B cell (primary cell): ENCODE measurements around the gene PAX4. TPM values are rescaled to one million over a fixed set of nuclear protein-coding genes. Genes with fewer than 3 reads are reported as not detected.
A peak's percentile ranks its signal among the peaks of the same experiment; 100 is the strongest.

ENCODE experiments used
- ATAC-seq: fragments of 200-7000 bp; cut with Tn5 transposase; one replicate; pipeline ENCODE4 v1.10.0; 2021; ENCODE audit warnings: low read depth, mild to moderate bottlenecking, moderate number of reproducible peaks, moderate library complexity
- CTCF ChIA-PET: fragments of 350-600 bp; sonication (Branson Sonifier 250); formaldehyde crosslinking; loops from one replicate; lab custom pipeline; 2021; ENCODE audit warnings: antibody characterized with exemption, inconsistent platforms; lab: Charles Lee
- POLR2A ChIA-PET: fragments of 350-600 bp; sonication (Branson Sonifier 250); formaldehyde crosslinking; loops from one replicate; lab custom pipeline; 2021; ENCODE audit warnings: antibody characterized with exemption; lab: Charles Lee
- DNase-seq: peaks from one replicate; pipeline ENCODE4 v3.0.0; 2013
- H2AFZ ChIP-seq: 2 replicates; pipeline ENCODE4 v1.6.1; 2012; ENCODE audit warnings: mild to moderate bottlenecking, low read depth, low read length; ENCODE audit not compliant: insufficient read depth, poor library complexity, severe bottlenecking
- H3K27ac ChIP-seq, 2 donors: 1 replicate in 1 of 2; 2 replicates in 1 of 2; pipeline ENCODE4 v1.5.1; 2012 to 2013; ENCODE audit warnings: low read length in 2 of 2, mild to moderate bottlenecking in 2 of 2, moderate library complexity in 1 of 2
- H3K27me3 ChIP-seq, 4 experiments: fragments of 200-600 bp in 1 of 4; sonication (generic) in 1 of 4; replicated peaks in 1 of 4; 1 replicate in 2 of 4; 2 replicates in 2 of 4; pipeline versions ENCODE4 v1.6.1 to v1.7.0; 2013 to 2016; ENCODE audit warnings: low read length in 3 of 4, mild to moderate bottlenecking in 2 of 4, mixed read lengths in 1 of 4, moderate library complexity in 1 of 4; ENCODE audit not compliant: insufficient read depth in 4 of 4, control insufficient read depth in 3 of 4; ENCODE audit errors: control extremely low read depth in 1 of 4
- H3K36me3 ChIP-seq, 2 experiments: replicated peaks in 1 of 2; 1 replicate in 1 of 2; 2 replicates in 1 of 2; pipeline versions ENCODE4 v1.6.1 to v1.7.1; 2013; ENCODE audit warnings: low read length in 1 of 2; ENCODE audit not compliant: insufficient read depth in 2 of 2, control insufficient read depth in 1 of 2; ENCODE audit errors: control extremely low read depth in 1 of 2, extremely low read depth in 1 of 2
- H3K4me1 ChIP-seq, 2 donors: fragments of 200-600 bp in 1 of 2; sonication (generic) in 1 of 2; 1 replicate in 1 of 2; 2 replicates in 1 of 2; pipeline versions ENCODE4 v1.5.1 to v1.6.1; 2013 to 2017; ENCODE audit warnings: low read length in 2 of 2; ENCODE audit not compliant: control insufficient read depth in 2 of 2, insufficient read depth in 2 of 2
- H3K4me2 ChIP-seq: replicated peaks from 2 replicates; pipeline ENCODE3; 2012; ENCODE audit warnings: mild to moderate bottlenecking, low read depth, low read length; ENCODE audit not compliant: poor library complexity, severe bottlenecking
- H3K4me3 ChIP-seq, 5 experiments: fragments of 200-600 bp in 1 of 5; sonication (generic) in 1 of 5; 1 replicate in 3 of 5; 2 replicates in 2 of 5; pipeline versions ENCODE4 v1.5.1 to v1.7.0; 2011 to 2016; ENCODE audit warnings: low read length in 4 of 5, mild to moderate bottlenecking in 4 of 5, low read depth in 2 of 5, control low read depth in 1 of 5, moderate library complexity in 1 of 5; ENCODE audit not compliant: insufficient read depth in 1 of 5; ENCODE audit errors: control extremely low read depth in 1 of 5, extremely low read depth in 1 of 5
- H3K79me2 ChIP-seq: fragments of 200-600 bp; sonication (generic); one replicate; pipeline ENCODE4 v1.6.0; 2016; ENCODE audit warnings: low read length; ENCODE audit not compliant: control insufficient read depth, insufficient read depth
- H3K9ac ChIP-seq: fragments of 200-600 bp; sonication (generic); 2 replicates; pipeline ENCODE4 v1.6.1; 2017; ENCODE audit warnings: mild to moderate bottlenecking, low read length, moderate library complexity
- H3K9me3 ChIP-seq, 3 donors: one replicate each; pipeline versions ENCODE4 v1.6.1 to v1.7.1; 2013; ENCODE audit warnings: low read length in 2 of 3; ENCODE audit not compliant: control insufficient read depth in 2 of 3, insufficient read depth in 1 of 3; ENCODE audit errors: control extremely low read depth in 1 of 3
- H4K20me1 ChIP-seq: 2 replicates; pipeline ENCODE4 v1.6.0; 2012; ENCODE audit warnings: mild to moderate bottlenecking, low read length; ENCODE audit not compliant: insufficient read depth, control insufficient read depth, poor library complexity, severe bottlenecking
- H3K27ac Mint-ChIP-seq: one replicate; pipeline ENCODE4 v1.8.0; 2021; ENCODE audit warnings: mixed read lengths
- H3K27me3 Mint-ChIP-seq: one replicate; pipeline ENCODE4 v1.8.0; 2021; ENCODE audit warnings: mixed read lengths
- H3K4me1 Mint-ChIP-seq: one replicate; pipeline ENCODE4 v1.8.0; 2021; ENCODE audit warnings: mixed read lengths
- H3K4me3 Mint-ChIP-seq: one replicate; pipeline ENCODE4 v1.8.0; 2021; ENCODE audit warnings: mixed read lengths
- H3K9me3 Mint-ChIP-seq: one replicate; pipeline ENCODE4 v1.8.0; 2022; ENCODE audit warnings: mixed read lengths; ENCODE audit not compliant: insufficient read depth
- CTCF ChIP-seq: fragments of 200-600 bp; IDR thresholded peaks from one replicate; pipeline ENCODE4 v1.8.0; 2022; ENCODE audit warnings: antibody characterized with exemption, mild to moderate bottlenecking
- EZH2 ChIP-seq: IDR thresholded peaks from 2 replicates; pipeline ENCODE4 v1.6.1; 2012; ENCODE audit warnings: borderline replicate concordance, low read depth, mild to moderate bottlenecking, moderate library complexity, low read length; ENCODE audit not compliant: insufficient read depth, poor library complexity, severe bottlenecking
- WGBS: methylation state at CpG from one replicate; pipeline ENCODE4 v1.1.5; 2013; ENCODE audit warnings: missing lambda C conversion rate; ENCODE audit not compliant: insufficient coverage; 5-methylcytosine and 5-hydroxymethylcytosine counted together
- intact Hi-C: fragments of 100-400 bp; cut with micrococcal nuclease; formaldehyde crosslinking; loops from one replicate; pipeline ENCODE4 v1.10.0; 2022
- polyA plus RNA-seq: library from polyadenylated mRNA; depleted of rRNA; stranded (reverse); fragments of >200 nt; gene quantifications from 2 replicates; pipeline ENCODE4 v1.2.3, GENCODE V29; 2012
- total RNA-seq, 2 donors: library from RNA; stranded (reverse); fragments of 120-200 nt in 1 of 2; gene quantifications; 1 replicate in 1 of 2; 2 replicates in 1 of 2; pipeline versions ENCODE4 v1.2.3 to v1.2.4, GENCODE V29; 2013 to 2022

Gene PAX4
- total and polyA plus RNA-seq, 2 donors (not counting 1 experiment from before 2014, with no cell fraction given), result not detected

GRCh38 chr7:127653396-127653795 is 35.5 kb upstream of the PAX4 start:
- Mint-ChIP-seq H3K4me3 (no peak overlapping the region), H3K27me3 (no peaks in the 10 kb centered on the region), H3K27ac (no peak overlapping the region), H3K9me3 (no peaks in the 10 kb centered on the region), H3K4me1 (peaks cover 48% of the 10 kb centered on the region)
- H3K79me2 ChIP-seq, result peaks cover 63% of the 10 kb centered on the region
- peaks cover 38 to 41% of the 10 kb centered on the region in 2 donors for H3K4me1 ChIP-seq
- H4K20me1 ChIP-seq, result peaks cover 44% of the 10 kb centered on the region
- no peak overlapping the region for H2AFZ ChIP-seq
- H3K9me3 ChIP-seq, result peaks cover 0 to 3% (median 0%) of the 10 kb centered on the region in 3 donors
- H3K27ac ChIP-seq, result no peak overlapping the region
- no peaks in the 10 kb centered on the region for H3K27me3 ChIP-seq
- H3K4me2 ChIP-seq, result peak overlapping the region; percentile 87
- intact Hi-C loops, result loop anchor here (5.0 kb wide), 1 partner anchor 1849 kb away; the partner anchor contains the start of gene SMKR1
- ATAC-seq (no peak), DNase-seq (no peak)
- no peak overlapping the region for H3K9ac ChIP-seq
- peaks cover 0 to 4% of the 10 kb centered on the region in 2 experiments for H3K36me3 ChIP-seq
- TF ChIP-seq CTCF (no peak), EZH2 (no peak)
- ChIA-PET POLR2A (no interaction called here), CTCF (no interaction called here)
- H3K4me3 ChIP-seq, result peak overlapping the region in 1 of 5 experiments; percentile 87
- WGBS, result no CpG with 5 or more reads among the region's 4 CpGs

- Mint-ChIP-seq H3K27ac (peak overlapping the region; percentile 97), H3K4me3 (no peak overlapping the region), H3K27me3 (no peaks in the 10 kb centered on the region), H3K4me1 (peaks cover 47% of the 10 kb centered on the region), H3K9me3 (no peaks in the 10 kb centered on the region)
- DNase-seq (no peak), ATAC-seq (peak; percentile 5)
- TF ChIP-seq CTCF (no peak), EZH2 (no peak)
- intact Hi-C loops, result loop anchor here (1.0 to 5.0 kb wide), 2 partner anchors 33 to 1850 kb away; partner anchors contain the start of gene SMKR1
- 3% methylated on average over 27 of the region's 38 CpGs for WGBS
- Histone ChIP-seq H3K36me3 (peaks cover 0 to 4% of the 10 kb centered on the region in 2 experiments), H3K9me3 (peaks cover 0 to 3% (median 0%) of the 10 kb centered on the region in 3 donors), H2AFZ (peak overlapping the region; percentile 87), H3K9ac (peak overlapping the region; percentile 88), H3K27ac (peak overlapping the region; percentile 66 to 96), H4K20me1 (peaks cover 43% of the 10 kb centered on the region), H3K4me3 (peak overlapping the region; percentile 57 to 90 (median 86)), H3K4me1 (peaks cover 38 to 41% of the 10 kb centered on the region in 2 donors), H3K27me3 (no peaks in the 10 kb centered on the region), H3K79me2 (peaks cover 55% of the 10 kb centered on the region), H3K4me2 (peak overlapping the region; percentile 87)
- ChIA-PET POLR2A (interaction anchor here (1.9 kb wide), 1 partner anchor 67 kb away, joined by 10 read pairs; the partner anchor contains the start of gene GCC1), CTCF (no interaction called here)
Observed at GRCh38 chr7:127652333-127653248, 34.6 kb upstream of the PAX4 start.
